BLaER1 treated with 17β-estradiol and CSF1 and Interleukin-3, amounts not matched to agents 10 nM and 100 nM (cell line): Measurements from ENCODE around the gene IRS2.
A peak's percentile ranks its signal among the peaks of the same experiment; 100 is the strongest.

Source experiments
- H3K27ac ChIP-seq, 11 experiments: shearing (Covaris generic); formaldehyde crosslinking; 2 replicates each; pipeline ENCODE4 v1.8.1; 2022
- H3K27me3 ChIP-seq, 11 experiments: shearing (Covaris generic); formaldehyde crosslinking; 2 replicates each; pipeline ENCODE4 v1.8.1; 2022
- H3K36me3 ChIP-seq, 11 experiments: shearing (Covaris generic); formaldehyde crosslinking; 2 replicates each; pipeline ENCODE4 v1.8.1; 2022
- H3K4me1 ChIP-seq, 10 experiments: shearing (Covaris generic); formaldehyde crosslinking; 2 replicates each; pipeline ENCODE4 v1.8.1; 2022
- H3K4me2 ChIP-seq, 11 experiments: shearing (Covaris generic); formaldehyde crosslinking; 2 replicates each; pipeline ENCODE4 v1.8.1; 2022
- H3K4me3 ChIP-seq, 10 experiments: shearing (Covaris generic); formaldehyde crosslinking; 2 replicates each; pipeline ENCODE4 v1.8.1; 2022
- H3K9ac ChIP-seq, 11 experiments: shearing (Covaris generic); formaldehyde crosslinking; 2 replicates each; pipeline ENCODE4 v1.8.1; 2022
- H3K9me3 ChIP-seq, 11 experiments: shearing (Covaris generic); formaldehyde crosslinking; replicated peaks in 1 of 11; 2 replicates each; pipeline ENCODE4 v1.8.1; 2022
- H4K20me1 ChIP-seq, 11 experiments: shearing (Covaris generic); formaldehyde crosslinking; 2 replicates each; pipeline ENCODE4 v1.8.1; 2022
- Cebpa-rat ChIP-seq, 11 experiments: shearing (Covaris generic); IDR thresholded peaks; 2 replicates each; pipeline ENCODE4 v1.8.1; 2022

IRS2 gene

DNA sequence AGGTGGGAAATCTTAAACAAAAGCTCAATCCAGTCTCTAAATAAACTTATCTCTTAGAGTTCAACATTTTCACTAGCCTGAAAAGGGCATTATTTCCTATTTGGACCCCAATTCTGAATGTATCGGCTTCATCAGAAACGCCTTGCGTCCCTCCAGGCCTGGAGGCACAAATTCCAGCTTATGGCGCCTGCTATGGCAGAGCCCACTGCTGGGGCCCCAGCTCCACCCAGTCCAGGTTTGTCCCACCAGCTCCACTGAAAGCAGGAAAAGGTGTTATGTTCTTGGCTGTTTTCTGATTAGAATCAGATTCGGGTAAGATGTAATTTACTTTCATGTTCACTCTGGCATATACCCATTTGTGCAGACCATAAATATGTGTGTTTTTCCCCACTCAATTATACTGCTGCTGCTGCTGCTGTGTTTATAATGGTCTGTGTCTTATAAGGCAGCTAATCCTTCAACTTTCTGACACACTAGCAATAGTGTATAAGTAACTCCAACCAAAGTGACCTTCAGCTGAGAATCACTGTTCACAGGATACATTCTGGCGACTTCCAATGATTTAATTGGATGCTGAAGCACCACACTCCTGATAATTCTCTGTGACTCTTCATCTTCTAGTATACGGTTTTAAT lies 6.4 kb downstream of the IRS2 start:
- H3K27ac ChIP-seq = peak overlapping the region in 6 of 11 experiments; percentile 4 to 22 (median 14); a peak in 6 of 22 replicates
- peaks cover 70 to 81% (median 80%) of the 10 kb centered on the region in 10 experiments for H3K4me1 ChIP-seq
- peak overlapping the region; percentile 82 to 99 (median 96) for H3K4me2 ChIP-seq
- peaks cover 38 to 94% (median 72%) of the 10 kb centered on the region in 11 experiments for H3K36me3 ChIP-seq
- peak overlapping the region; percentile 26 to 77 (median 67); a peak in 20 of 22 replicates for H3K9ac ChIP-seq
- H4K20me1 ChIP-seq = peaks cover 62 to 100% (median 100%) of the 10 kb centered on the region in 11 experiments
- H3K4me3 ChIP-seq = peak overlapping the region; percentile 46 to 94 (median 88); a peak in 19 of 20 replicates
- H3K27me3 ChIP-seq = no peaks in the 10 kb centered on the region
- TF ChIP-seq Cebpa-rat (IDR thresholded peaks at IDR 0.05) = no peak
- peaks cover 0 to 26% (median 21%) of the 10 kb centered on the region in 11 experiments; a peak in 16 of 22 replicates for H3K9me3 ChIP-seq

DNA sequence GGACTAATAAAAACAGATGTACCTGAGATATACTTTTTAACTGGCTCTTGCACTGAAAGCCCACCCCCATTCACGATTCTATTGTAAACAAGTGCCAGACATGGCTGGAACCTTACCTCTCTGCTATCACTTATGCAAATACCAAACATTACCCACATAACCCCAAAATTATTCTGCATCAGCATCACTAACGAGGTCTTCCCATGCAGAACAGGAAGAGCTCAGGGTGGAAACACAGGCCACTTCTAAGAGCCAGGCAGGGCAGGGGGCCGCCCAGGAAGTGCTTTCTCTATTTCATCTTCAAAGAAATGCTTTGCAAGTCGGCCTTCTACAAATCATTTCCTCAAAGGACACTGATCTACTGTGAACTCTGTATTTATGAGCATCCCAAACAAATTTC lies 7.3 kb downstream of the IRS2 start:
- peaks cover 53 to 100% (median 100%) of the 10 kb centered on the region in 11 experiments for H4K20me1 ChIP-seq
- H3K36me3 ChIP-seq = peaks cover 44 to 98% (median 77%) of the 10 kb centered on the region in 11 experiments
- peak overlapping the region in 10 of 11 experiments; percentile 26 to 77 (median 68); a peak in 11 of 22 replicates for H3K9ac ChIP-seq
- peaks cover 0 to 33% (median 27%) of the 10 kb centered on the region in 11 experiments; a peak in 17 of 22 replicates for H3K9me3 ChIP-seq
- peak overlapping the region; percentile 82 to 99 (median 96) for H3K4me2 ChIP-seq
- no peak for TF ChIP-seq Cebpa-rat (IDR thresholded peaks at IDR 0.05)
- peaks cover 65 to 77% (median 76%) of the 10 kb centered on the region in 10 experiments for H3K4me1 ChIP-seq
- H3K27ac ChIP-seq = peak overlapping the region in 7 of 11 experiments; percentile 4 to 22 (median 13); a peak in 2 of 22 replicates
- peak overlapping the region; percentile 46 to 94 (median 88); a peak in 18 of 20 replicates for H3K4me3 ChIP-seq
- H3K27me3 ChIP-seq = no peaks in the 10 kb centered on the region

DNA sequence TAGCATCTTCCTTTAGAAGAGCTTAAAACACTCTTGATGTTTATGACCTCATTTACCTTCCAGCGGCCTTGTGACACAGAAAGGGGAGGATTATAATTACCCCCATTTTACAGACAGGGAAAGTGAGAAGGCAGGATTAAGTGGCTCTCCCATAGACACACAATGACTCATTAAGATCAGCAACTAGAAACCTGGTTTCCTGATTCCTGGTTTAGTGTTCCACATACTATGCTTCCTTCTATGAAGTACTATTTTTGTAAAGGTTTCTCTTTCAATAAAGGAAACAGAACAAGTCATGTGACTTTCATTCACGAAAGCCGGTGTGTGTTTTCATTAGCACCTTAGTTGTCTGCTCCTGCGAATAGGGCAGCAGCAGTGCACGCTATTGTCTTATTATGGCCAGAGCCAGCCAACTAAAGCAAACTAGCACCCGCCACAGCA lies 8.3 kb downstream of the IRS2 start:
- Histone ChIP-seq H3K4me2 (peak overlapping the region; percentile 75 to 99 (median 92)), H3K4me3 (peak overlapping the region in 6 of 10 experiments; percentile 6 to 93 (median 22); a peak in 8 of 20 replicates), H3K27me3 (no peaks in the 10 kb centered on the region), H3K36me3 (peaks cover 43 to 98% (median 77%) of the 10 kb centered on the region in 11 experiments), H3K27ac (peak overlapping the region in 5 of 11 experiments; percentile 12 to 38 (median 23); a peak in 6 of 22 replicates), H3K9ac (peak overlapping the region in 3 of 11 experiments; percentile 33 to 42 (median 39); a peak in 3 of 22 replicates), H3K9me3 (peaks cover 0 to 30% (median 25%) of the 10 kb centered on the region in 11 experiments; a peak in 17 of 22 replicates), H4K20me1 (peaks cover 44 to 100% (median 100%) of the 10 kb centered on the region in 11 experiments), H3K4me1 (peaks cover 56 to 67% (median 66%) of the 10 kb centered on the region in 10 experiments)
- TF ChIP-seq Cebpa-rat (IDR thresholded peaks at IDR 0.05) = no peak

DNA sequence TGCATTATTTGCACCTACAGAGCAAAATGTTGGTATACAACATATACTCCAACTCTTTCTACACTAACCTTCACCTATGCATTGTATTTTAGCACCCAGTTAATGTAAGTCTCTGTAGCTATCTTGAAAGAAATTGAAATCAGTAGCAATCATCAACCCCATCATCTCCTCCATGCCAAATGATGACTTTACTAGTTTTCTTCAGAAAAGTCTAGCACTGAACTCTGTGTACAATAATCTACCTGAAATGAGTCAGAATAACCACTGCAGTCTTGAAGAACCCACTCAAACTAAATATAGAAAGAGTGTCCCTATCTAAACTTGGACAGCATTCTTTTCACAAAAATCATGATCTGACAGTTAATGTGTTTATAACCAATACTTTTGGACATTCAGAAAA lies 9.8 kb downstream of the IRS2 start:
- peaks cover 40 to 55% (median 51%) of the 10 kb centered on the region in 10 experiments for H3K4me1 ChIP-seq
- peaks cover 37 to 98% (median 77%) of the 10 kb centered on the region in 11 experiments for H3K36me3 ChIP-seq
- peak overlapping the region in 7 of 11 experiments; percentile 0 to 90 (median 8); a peak in 6 of 22 replicates for H3K4me2 ChIP-seq
- H3K27me3 ChIP-seq = no peaks in the 10 kb centered on the region
- H4K20me1 ChIP-seq = peaks cover 33 to 100% (median 99%) of the 10 kb centered on the region in 11 experiments
- no peak overlapping the region for H3K27ac ChIP-seq
- no peak overlapping the region for H3K4me3 ChIP-seq
- no peak overlapping the region for H3K9ac ChIP-seq
- peaks cover 0 to 36% (median 18%) of the 10 kb centered on the region in 11 experiments; a peak in 12 of 22 replicates for H3K9me3 ChIP-seq
- no peak for TF ChIP-seq Cebpa-rat (IDR thresholded peaks at IDR 0.05)

DNA sequence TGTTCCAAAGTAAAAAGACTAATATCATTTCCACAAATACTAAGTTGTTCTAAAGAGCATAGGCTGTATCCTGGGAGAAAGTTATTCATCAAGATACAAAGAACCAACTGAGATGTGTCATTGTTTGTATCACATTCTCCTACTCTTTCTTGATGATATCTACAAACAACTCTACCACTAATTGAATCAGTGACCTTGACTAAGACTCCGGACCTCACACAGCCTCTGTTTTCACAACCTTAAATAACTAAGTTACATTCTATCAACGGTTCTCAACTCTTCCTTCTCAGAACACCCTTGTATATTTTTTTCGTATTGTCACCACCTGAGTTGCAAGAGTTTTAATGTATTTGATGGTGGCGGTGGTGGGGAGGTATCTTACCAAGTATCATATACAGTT lies 12.6 kb downstream of the IRS2 start:
- Histone ChIP-seq H3K4me1 (peaks cover 23 to 38% (median 34%) of the 10 kb centered on the region in 10 experiments), H3K9ac (no peak overlapping the region), H3K27ac (no peak overlapping the region), H3K9me3 (peaks cover 0 to 43% (median 18%) of the 10 kb centered on the region in 11 experiments; a peak in 12 of 22 replicates), H4K20me1 (peaks cover 5 to 100% (median 98%) of the 10 kb centered on the region in 11 experiments), H3K27me3 (no peaks in the 10 kb centered on the region), H3K4me2 (no peak overlapping the region), H3K4me3 (no peak overlapping the region), H3K36me3 (peaks cover 53 to 98% (median 81%) of the 10 kb centered on the region in 11 experiments)
- TF ChIP-seq Cebpa-rat (IDR thresholded peaks at IDR 0.05) = no peak

DNA sequence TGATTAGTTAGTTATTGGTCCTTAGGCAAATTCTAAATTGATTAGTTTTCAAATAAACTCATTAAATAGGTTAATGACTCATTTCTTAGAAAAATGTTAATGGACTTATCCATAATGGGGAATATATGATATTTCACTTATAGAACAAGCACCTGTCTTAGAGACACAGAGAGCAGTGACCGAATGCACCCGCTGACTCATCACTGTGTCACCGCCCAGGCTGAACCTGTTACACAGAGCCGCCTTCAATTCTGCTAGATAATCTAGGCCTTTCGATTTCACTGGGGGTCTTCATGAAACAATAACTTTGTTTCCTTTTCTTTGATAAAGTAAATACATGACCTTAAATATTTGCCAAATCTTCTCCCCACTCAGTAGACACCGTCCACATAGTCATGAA lies 13.1 kb downstream of the IRS2 start:
- peaks cover 58 to 100% (median 86%) of the 10 kb centered on the region in 11 experiments for H3K36me3 ChIP-seq
- peaks cover 0 to 43% (median 18%) of the 10 kb centered on the region in 11 experiments; a peak in 12 of 22 replicates for H3K9me3 ChIP-seq
- no peak overlapping the region for H3K4me2 ChIP-seq
- H3K4me3 ChIP-seq = no peak overlapping the region
- peaks cover 19 to 38% (median 29%) of the 10 kb centered on the region in 10 experiments for H3K4me1 ChIP-seq
- H3K9ac ChIP-seq = no peak overlapping the region
- H3K27ac ChIP-seq = no peak overlapping the region
- peaks cover 5 to 100% (median 98%) of the 10 kb centered on the region in 11 experiments; a peak in 20 of 22 replicates for H4K20me1 ChIP-seq
- TF ChIP-seq Cebpa-rat (IDR thresholded peaks at IDR 0.05) = no peak
- no peaks in the 10 kb centered on the region for H3K27me3 ChIP-seq

DNA sequence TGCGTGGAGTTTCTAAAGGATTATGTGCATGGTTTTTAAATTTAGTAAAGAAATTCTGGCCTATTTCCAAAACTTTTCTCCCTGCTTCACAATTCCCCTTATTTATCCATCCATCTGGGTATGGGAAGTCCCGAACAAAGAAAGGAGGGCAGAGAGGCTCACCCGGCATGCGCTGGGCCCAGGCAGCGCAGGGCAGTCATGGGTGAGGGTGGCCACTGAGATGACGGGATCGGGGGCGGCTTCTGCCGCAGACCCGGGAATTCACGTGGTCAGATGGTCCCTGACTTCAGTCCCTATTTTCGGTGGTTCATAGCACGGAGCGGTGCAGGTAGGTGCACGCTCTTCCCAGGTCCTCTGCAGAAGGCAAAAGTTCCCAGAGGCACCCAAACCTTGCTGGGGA lies 14.5 kb downstream of the IRS2 start:
- no peak for TF ChIP-seq Cebpa-rat (IDR thresholded peaks at IDR 0.05)
- H3K4me2 ChIP-seq = no peak overlapping the region
- no peak overlapping the region for H3K4me3 ChIP-seq
- peaks cover 0 to 43% (median 18%) of the 10 kb centered on the region in 11 experiments; a peak in 12 of 22 replicates for H3K9me3 ChIP-seq
- H3K27me3 ChIP-seq = no peaks in the 10 kb centered on the region
- H3K9ac ChIP-seq = no peak overlapping the region
- peaks cover 14 to 34% (median 27%) of the 10 kb centered on the region in 10 experiments for H3K4me1 ChIP-seq
- H3K27ac ChIP-seq = no peak overlapping the region
- peaks cover 5 to 100% (median 98%) of the 10 kb centered on the region in 11 experiments; a peak in 19 of 22 replicates for H4K20me1 ChIP-seq
- peaks cover 59 to 100% (median 96%) of the 10 kb centered on the region in 11 experiments for H3K36me3 ChIP-seq

DNA sequence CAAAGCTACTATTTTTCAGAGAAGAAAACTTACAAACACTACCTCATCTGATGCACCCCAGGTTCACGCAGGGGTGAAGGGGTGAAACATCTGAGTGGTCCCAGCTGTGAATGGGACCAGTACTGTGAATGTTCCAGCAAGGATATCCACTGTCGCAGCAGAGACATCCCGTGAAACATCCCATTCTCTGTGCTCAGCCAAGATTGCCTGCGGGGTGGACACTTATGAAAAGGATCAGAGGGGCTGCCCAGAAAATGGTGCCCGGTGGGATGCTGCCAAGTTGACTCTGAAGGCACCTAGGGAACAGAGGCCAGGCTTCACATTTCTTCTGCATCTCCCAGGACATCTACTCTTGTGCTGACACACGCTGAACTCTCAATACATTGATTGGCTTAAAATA lies 15.9 kb downstream of the IRS2 start:
- TF ChIP-seq Cebpa-rat (IDR thresholded peaks at IDR 0.05) = no peak
- Histone ChIP-seq H3K4me3 (no peak overlapping the region), H3K9me3 (peaks cover 0 to 43% (median 18%) of the 10 kb centered on the region in 11 experiments; a peak in 11 of 22 replicates), H3K36me3 (peaks cover 59 to 87% (median 84%) of the 10 kb centered on the region in 11 experiments), H3K4me1 (peaks cover 14 to 34% (median 26%) of the 10 kb centered on the region in 10 experiments), H3K27me3 (no peaks in the 10 kb centered on the region), H3K9ac (no peak overlapping the region), H4K20me1 (peaks cover 5 to 90% (median 88%) of the 10 kb centered on the region in 11 experiments; a peak in 19 of 22 replicates), H3K4me2 (peak overlapping the region in 8 of 11 experiments; percentile 0 to 29 (median 12); a peak in 6 of 22 replicates), H3K27ac (no peak overlapping the region)
